WTC11 (cell line): Measurements from ENCODE around the gene MPEG1.

Experiments
- CTCF ChIP-seq: fragments of 200-600 bp; IDR thresholded peaks from 2 replicates; pipeline ENCODE4 v1.8.0; 2022; ENCODE audit warnings: antibody characterized with exemption
- HMGXB4 ChIP-seq: sonication (generic); formaldehyde crosslinking; IDR thresholded peaks from 2 replicates; pipeline ENCODE4 v1.8.1; 2023; ENCODE audit warnings: mild to moderate bottlenecking, moderate library complexity, missing genetic modification reagents
- MAX ChIP-seq: sonication (generic); formaldehyde crosslinking; IDR thresholded peaks from 2 replicates; pipeline ENCODE4 v1.8.0; 2022; ENCODE audit warnings: mild to moderate bottlenecking, missing genetic modification reagents
- NFYB ChIP-seq: sonication (generic); formaldehyde crosslinking; conservative IDR thresholded peaks from 2 replicates; pipeline ENCODE4 v1.8.0; 2022; ENCODE audit warnings: low read depth, missing genetic modification reagents
- SP1 ChIP-seq: sonication (generic); formaldehyde crosslinking; conservative IDR thresholded peaks from 2 replicates; pipeline ENCODE4 v1.8.1; 2022; ENCODE audit warnings: missing genetic modification reagents
- ZBTB21 ChIP-seq: sonication (generic); formaldehyde crosslinking; IDR thresholded peaks from 2 replicates; pipeline ENCODE4 v1.8.1; 2023; ENCODE audit warnings: mild to moderate bottlenecking, missing genetic modification reagents, borderline replicate concordance

GRCh38 chr11:59259867-59260475 is 47.2 kb upstream of the MPEG1 start:
- TF ChIP-seq NFYB (CRISPR knock-in tag) (no peak), CTCF (no peak), ZBTB21 (CRISPR knock-in tag) (no peak), HMGXB4 (CRISPR knock-in tag) (no peak), MAX (no peak), SP1 (CRISPR knock-in tag) (no peak)
